Liver (tissue), 9 donors: ENCODE measurements around the gene GRID1. TPM values are rescaled to one million over a fixed set of nuclear protein-coding genes. Genes with fewer than 3 reads are reported as not detected.

Experiments used
- DNase-seq: peaks from one replicate; pipeline ENCODE4 v3.0.0-alpha.2; 2017; ENCODE audit warnings: low spot score
- H3K27ac ChIP-seq, 2 donors: one replicate each; pipeline ENCODE4 v1.7.0; 2013; ENCODE audit warnings: inconsistent platforms in 2 of 2, low read length in 2 of 2, control low read depth in 1 of 2, low read depth in 1 of 2, mild to moderate bottlenecking in 1 of 2
- H3K27me3 ChIP-seq, 4 donors: one replicate each; pipeline versions ENCODE4 v1.6.1 to v1.7.0; 2013; ENCODE audit warnings: low read length in 3 of 4, inconsistent platforms in 1 of 4, mild to moderate bottlenecking in 1 of 4, moderate library complexity in 1 of 4; ENCODE audit not compliant: control insufficient read depth in 4 of 4, insufficient read depth in 4 of 4
- H3K36me3 ChIP-seq, 4 donors: one replicate each; pipeline versions ENCODE4 v1.6.1 to v1.7.0; 2013; ENCODE audit warnings: low read length in 3 of 4, mild to moderate bottlenecking in 3 of 4, low read depth in 1 of 4, moderate library complexity in 1 of 4; ENCODE audit not compliant: control insufficient read depth in 4 of 4, insufficient read depth in 3 of 4
- H3K4me1 ChIP-seq, 4 donors: one replicate each; pipeline versions ENCODE4 v1.6.1 to v1.7.0; 2013; ENCODE audit warnings: low read length in 3 of 4, mild to moderate bottlenecking in 3 of 4, moderate library complexity in 1 of 4; ENCODE audit not compliant: control insufficient read depth in 4 of 4, insufficient read depth in 4 of 4
- H3K4me3 ChIP-seq, 3 donors: one replicate each; pipeline versions ENCODE4 v1.6.1 to v1.7.0; 2013; ENCODE audit warnings: low read length in 3 of 3, control low read depth in 1 of 3, low read depth in 1 of 3, mild to moderate bottlenecking in 1 of 3
- H3K9ac ChIP-seq, 2 donors: one replicate each; pipeline ENCODE4 v1.7.0; 2013; ENCODE audit warnings: low read length in 2 of 2, mild to moderate bottlenecking in 2 of 2, moderate library complexity in 2 of 2, control low read depth in 1 of 2, low read depth in 1 of 2
- H3K9me3 ChIP-seq, 4 donors: one replicate each; pipeline versions ENCODE4 v1.6.1 to v1.7.0; 2013; ENCODE audit warnings: low read length in 3 of 4; ENCODE audit not compliant: control insufficient read depth in 4 of 4
- EGR1 ChIP-seq, 2 donors: IDR thresholded peaks; 2 replicates each; pipeline ENCODE4 v1.6.1; 2016 to 2018; ENCODE audit warnings: antibody characterized with exemption in 2 of 2, low read depth in 2 of 2
- FOXA1 ChIP-seq: IDR thresholded peaks from 2 replicates; pipeline ENCODE4 v1.6.1; 2016; ENCODE audit warnings: antibody characterized with exemption
- FOXA2 ChIP-seq: IDR thresholded peaks from 2 replicates; pipeline ENCODE4 v1.6.1; 2016; ENCODE audit warnings: antibody characterized with exemption
- GABPA ChIP-seq, 2 donors: IDR thresholded peaks in 1 of 2; conservative IDR thresholded peaks in 1 of 2; 2 replicates each; pipeline ENCODE4 v1.6.1; 2016; ENCODE audit warnings: antibody characterized with exemption in 2 of 2, mild to moderate bottlenecking in 1 of 2, moderate library complexity in 1 of 2
- HNF4A ChIP-seq, 2 donors: conservative IDR thresholded peaks; 2 replicates each; pipeline ENCODE4 v1.6.1; 2016; ENCODE audit warnings: antibody characterized with exemption in 2 of 2, mild to moderate bottlenecking in 2 of 2
- HNF4G ChIP-seq: IDR thresholded peaks from 2 replicates; pipeline ENCODE4 v1.6.1; 2016; ENCODE audit warnings: antibody characterized with exemption
- JUND ChIP-seq, 2 donors: IDR thresholded peaks; 2 replicates each; pipeline ENCODE4 v1.6.1; 2016; ENCODE audit warnings: antibody characterized with exemption in 2 of 2
- NR2F2 ChIP-seq: IDR thresholded peaks from 2 replicates; pipeline ENCODE4 v1.6.1; 2016; ENCODE audit warnings: antibody characterized with exemption
- RAD21 ChIP-seq, 2 donors: IDR thresholded peaks; 2 replicates each; pipeline ENCODE4 v1.6.1; 2016; ENCODE audit warnings: antibody characterized with exemption in 2 of 2, mild to moderate bottlenecking in 2 of 2
- RXRA ChIP-seq, 2 donors: IDR thresholded peaks; 2 replicates each; pipeline ENCODE4 v1.6.1; 2017 to 2018; ENCODE audit warnings: antibody characterized with exemption in 2 of 2, mild to moderate bottlenecking in 1 of 2
- SP1 ChIP-seq: IDR thresholded peaks from 2 replicates; pipeline ENCODE4 v1.6.1; 2018; ENCODE audit warnings: antibody characterized with exemption, mild to moderate bottlenecking
- TAF1 ChIP-seq: conservative IDR thresholded peaks from 2 replicates; pipeline ENCODE4 v1.6.1; 2016; ENCODE audit warnings: antibody characterized with exemption, mild to moderate bottlenecking
- YY1 ChIP-seq: IDR thresholded peaks from 2 replicates; pipeline ENCODE4 v1.6.1; 2016; ENCODE audit warnings: antibody characterized with exemption, mild to moderate bottlenecking
- WGBS: extraction: QIAGEN DNeasy Blood & Tissue Kit; methylation state at CpG from one replicate; pipeline ENCODE4 v1.1.7; 2013; 5-methylcytosine and 5-hydroxymethylcytosine counted together
- polyA plus RNA-seq, 2 donors: library from polyadenylated mRNA; stranded (reverse) in 1 of 2; unstranded in 1 of 2; fragments of 200-250 nt in 1 of 2; fragments of >200 nt in 1 of 2; fragmentation: Nextera tagmentation in 1 of 2; extraction: Ambion mirVana in 1 of 2; gene quantifications; one replicate each; pipeline versions ENCODE4 v1.2.1 to v1.2.3, GENCODE V29; 2013 to 2015
- total RNA-seq, 2 donors: library from RNA; depleted of rRNA; stranded (reverse); fragments of >200 nt; gene quantifications; one replicate each; pipeline ENCODE4 v1.2.3, GENCODE V29; 2014
- TF ChIP-seq, protein P1 (sequence below): fragments of 150-350 bp; IDR thresholded peaks from 2 replicates; pipeline ENCODE4 v1.5.1; 2017; ENCODE audit warnings: improper control_type of control experiment, low read depth, low read length; ENCODE audit not compliant: missing input control
- TF ChIP-seq, protein P2 (sequence below): IDR thresholded peaks from 2 replicates; pipeline ENCODE4 v1.6.1; 2016; ENCODE audit warnings: antibody characterized with exemption, mild to moderate bottlenecking
- TF ChIP-seq, protein P3 (sequence below): IDR thresholded peaks from 2 replicates; pipeline ENCODE4 v1.6.1; 2016; ENCODE audit warnings: antibody characterized with exemption
- TF ChIP-seq, protein P4 (sequence below): IDR thresholded peaks from 2 replicates; pipeline ENCODE4 v1.6.1; 2016; ENCODE audit warnings: antibody characterized with exemption
- TF ChIP-seq, protein P5 (sequence below): IDR thresholded peaks from 2 replicates; pipeline ENCODE4 v1.6.1; 2016; ENCODE audit warnings: antibody characterized with exemption
- donor health status: healthy.
- donor health status: healthy.
- donor health status: healthy.
- donor health status: healthy.
- donor health status: healthy.

GRID1 gene
- total and polyA plus RNA-seq, 4 donors: 0.09 to 0.17 (median 0.14) TPM; not detected in 1

DNA sequence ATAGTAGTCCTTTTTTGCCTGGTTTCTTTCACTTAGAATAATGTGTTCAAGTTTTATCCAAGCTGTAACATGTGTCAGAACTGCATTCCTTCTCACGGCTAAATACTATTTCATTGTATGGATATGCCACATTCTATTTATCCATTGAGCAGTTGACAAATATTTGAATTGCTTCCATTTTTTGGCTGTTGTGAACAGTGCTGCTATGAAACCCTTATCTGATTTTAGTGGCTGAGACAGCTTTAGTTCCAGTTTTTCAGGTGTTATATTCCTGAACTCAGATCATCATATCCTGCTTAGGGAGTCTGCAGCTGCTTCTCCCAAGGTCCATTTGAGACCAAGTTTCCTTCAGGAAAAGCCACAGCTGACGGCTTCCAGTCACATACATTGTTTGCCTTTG is 339.2 kb downstream of the GRID1 start (continued):
- TF ChIP-seq, protein P1, sequence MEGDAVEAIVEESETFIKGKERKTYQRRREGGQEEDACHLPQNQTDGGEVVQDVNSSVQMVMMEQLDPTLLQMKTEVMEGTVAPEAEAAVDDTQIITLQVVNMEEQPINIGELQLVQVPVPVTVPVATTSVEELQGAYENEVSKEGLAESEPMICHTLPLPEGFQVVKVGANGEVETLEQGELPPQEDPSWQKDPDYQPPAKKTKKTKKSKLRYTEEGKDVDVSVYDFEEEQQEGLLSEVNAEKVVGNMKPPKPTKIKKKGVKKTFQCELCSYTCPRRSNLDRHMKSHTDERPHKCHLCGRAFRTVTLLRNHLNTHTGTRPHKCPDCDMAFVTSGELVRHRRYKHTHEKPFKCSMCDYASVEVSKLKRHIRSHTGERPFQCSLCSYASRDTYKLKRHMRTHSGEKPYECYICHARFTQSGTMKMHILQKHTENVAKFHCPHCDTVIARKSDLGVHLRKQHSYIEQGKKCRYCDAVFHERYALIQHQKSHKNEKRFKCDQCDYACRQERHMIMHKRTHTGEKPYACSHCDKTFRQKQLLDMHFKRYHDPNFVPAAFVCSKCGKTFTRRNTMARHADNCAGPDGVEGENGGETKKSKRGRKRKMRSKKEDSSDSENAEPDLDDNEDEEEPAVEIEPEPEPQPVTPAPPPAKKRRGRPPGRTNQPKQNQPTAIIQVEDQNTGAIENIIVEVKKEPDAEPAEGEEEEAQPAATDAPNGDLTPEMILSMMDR: no peak

DNA sequence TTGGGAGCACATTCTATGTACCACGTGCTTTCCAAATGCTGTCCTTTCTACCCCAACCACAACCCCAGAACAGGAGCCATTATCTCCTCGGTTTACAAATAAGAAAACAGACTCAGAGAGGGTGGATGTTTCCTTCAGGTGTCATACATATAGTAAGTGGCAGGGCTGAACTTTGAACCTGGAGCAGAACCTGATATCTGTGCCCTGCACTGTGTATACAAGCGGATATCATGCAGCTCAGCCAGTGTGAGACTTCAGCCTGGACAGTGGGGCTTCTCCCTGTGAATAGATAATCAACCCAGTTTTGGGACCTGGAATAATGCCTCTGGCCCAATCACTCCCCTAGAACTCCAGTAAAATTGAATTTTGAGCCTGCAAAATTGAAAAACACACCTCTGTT is 341.1 kb downstream of the GRID1 start:
- Histone ChIP-seq H3K27me3 (no peaks in the 10 kb centered on the region), H3K9ac (no peak overlapping the region), H3K36me3 (no peaks in the 10 kb centered on the region), H3K9me3 (no peaks in the 10 kb centered on the region), H3K4me1 (peaks cover 0 to 3% (median 0%) of the 10 kb centered on the region in 4 donors), H3K27ac (no peak overlapping the region), H3K4me3 (no peak overlapping the region)
- peak in 1 of 2 donors; percentile 22 for TF ChIP-seq HNF4A (conservative IDR thresholded peaks at IDR 0.05)
- no peak for TF ChIP-seq GABPA (IDR thresholded peaks at IDR 0.05 in 1 of 2, conservative IDR thresholded peaks at IDR 0.05 in 1 of 2)
- WGBS: 78% methylated on average over 3 of the region's 3 CpGs
- no peak for DNase-seq

DNA sequence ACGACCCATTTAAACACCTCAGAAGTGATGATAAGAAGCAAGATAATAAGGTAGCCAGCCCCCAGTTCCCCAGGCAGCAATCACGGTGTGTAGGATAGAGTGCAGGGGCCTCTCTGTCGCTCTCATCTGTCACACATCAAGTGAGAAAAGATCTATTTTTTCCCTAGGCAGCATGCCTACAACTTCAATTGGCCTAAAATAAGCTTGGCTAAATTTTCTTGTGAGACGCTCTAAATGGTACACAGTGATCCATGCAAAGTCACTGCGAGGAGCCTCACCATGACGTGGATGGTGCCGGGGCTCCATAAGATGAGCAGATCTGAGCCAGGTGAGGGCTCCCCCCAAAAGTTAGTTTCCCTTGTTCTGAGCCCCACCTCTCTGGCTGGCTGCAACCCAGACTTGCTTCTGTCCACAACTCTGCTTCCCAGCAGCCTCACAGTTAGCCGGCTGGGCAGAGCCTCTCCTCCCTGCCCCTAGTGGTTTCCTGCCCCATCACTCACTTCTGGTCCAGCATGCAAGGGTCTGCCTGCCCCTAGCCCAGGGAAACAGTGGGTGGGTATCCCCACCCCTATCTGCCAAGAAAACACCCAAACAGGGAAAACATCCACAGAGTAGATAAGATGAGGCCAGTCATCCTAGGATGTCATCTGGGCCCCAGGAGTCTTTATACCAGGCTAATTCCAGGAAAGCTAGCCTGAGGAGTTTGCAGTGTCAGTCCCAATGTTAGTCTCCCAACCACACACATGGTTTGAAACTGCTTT is 342.1 kb downstream of the GRID1 start:
- no peaks in the 10 kb centered on the region for H3K27me3 ChIP-seq
- H3K4me1 ChIP-seq: peaks cover 0 to 3% (median 0%) of the 10 kb centered on the region in 4 donors
- 80% methylated on average over 8 of the region's 8 CpGs for WGBS
- H3K9me3 ChIP-seq: no peaks in the 10 kb centered on the region
- TF ChIP-seq, protein P2, sequence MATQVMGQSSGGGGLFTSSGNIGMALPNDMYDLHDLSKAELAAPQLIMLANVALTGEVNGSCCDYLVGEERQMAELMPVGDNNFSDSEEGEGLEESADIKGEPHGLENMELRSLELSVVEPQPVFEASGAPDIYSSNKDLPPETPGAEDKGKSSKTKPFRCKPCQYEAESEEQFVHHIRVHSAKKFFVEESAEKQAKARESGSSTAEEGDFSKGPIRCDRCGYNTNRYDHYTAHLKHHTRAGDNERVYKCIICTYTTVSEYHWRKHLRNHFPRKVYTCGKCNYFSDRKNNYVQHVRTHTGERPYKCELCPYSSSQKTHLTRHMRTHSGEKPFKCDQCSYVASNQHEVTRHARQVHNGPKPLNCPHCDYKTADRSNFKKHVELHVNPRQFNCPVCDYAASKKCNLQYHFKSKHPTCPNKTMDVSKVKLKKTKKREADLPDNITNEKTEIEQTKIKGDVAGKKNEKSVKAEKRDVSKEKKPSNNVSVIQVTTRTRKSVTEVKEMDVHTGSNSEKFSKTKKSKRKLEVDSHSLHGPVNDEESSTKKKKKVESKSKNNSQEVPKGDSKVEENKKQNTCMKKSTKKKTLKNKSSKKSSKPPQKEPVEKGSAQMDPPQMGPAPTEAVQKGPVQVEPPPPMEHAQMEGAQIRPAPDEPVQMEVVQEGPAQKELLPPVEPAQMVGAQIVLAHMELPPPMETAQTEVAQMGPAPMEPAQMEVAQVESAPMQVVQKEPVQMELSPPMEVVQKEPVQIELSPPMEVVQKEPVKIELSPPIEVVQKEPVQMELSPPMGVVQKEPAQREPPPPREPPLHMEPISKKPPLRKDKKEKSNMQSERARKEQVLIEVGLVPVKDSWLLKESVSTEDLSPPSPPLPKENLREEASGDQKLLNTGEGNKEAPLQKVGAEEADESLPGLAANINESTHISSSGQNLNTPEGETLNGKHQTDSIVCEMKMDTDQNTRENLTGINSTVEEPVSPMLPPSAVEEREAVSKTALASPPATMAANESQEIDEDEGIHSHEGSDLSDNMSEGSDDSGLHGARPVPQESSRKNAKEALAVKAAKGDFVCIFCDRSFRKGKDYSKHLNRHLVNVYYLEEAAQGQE: no peak
- no peak for TF ChIP-seq FOXA2
- TF ChIP-seq, protein P3, sequence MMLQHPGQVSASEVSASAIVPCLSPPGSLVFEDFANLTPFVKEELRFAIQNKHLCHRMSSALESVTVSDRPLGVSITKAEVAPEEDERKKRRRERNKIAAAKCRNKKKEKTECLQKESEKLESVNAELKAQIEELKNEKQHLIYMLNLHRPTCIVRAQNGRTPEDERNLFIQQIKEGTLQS: no peak
- TF ChIP-seq, protein P1: no peak
- no peak for TF ChIP-seq TAF1
- no peak for TF ChIP-seq HNF4A (conservative IDR thresholded peaks at IDR 0.05)
- TF ChIP-seq, protein P4, sequence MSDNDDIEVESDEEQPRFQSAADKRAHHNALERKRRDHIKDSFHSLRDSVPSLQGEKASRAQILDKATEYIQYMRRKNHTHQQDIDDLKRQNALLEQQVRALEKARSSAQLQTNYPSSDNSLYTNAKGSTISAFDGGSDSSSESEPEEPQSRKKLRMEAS: no peak
- TF ChIP-seq JUND (IDR thresholded peaks at IDR 0.05): no peak
- no peak for TF ChIP-seq NR2F2
- TF ChIP-seq, protein P5, sequence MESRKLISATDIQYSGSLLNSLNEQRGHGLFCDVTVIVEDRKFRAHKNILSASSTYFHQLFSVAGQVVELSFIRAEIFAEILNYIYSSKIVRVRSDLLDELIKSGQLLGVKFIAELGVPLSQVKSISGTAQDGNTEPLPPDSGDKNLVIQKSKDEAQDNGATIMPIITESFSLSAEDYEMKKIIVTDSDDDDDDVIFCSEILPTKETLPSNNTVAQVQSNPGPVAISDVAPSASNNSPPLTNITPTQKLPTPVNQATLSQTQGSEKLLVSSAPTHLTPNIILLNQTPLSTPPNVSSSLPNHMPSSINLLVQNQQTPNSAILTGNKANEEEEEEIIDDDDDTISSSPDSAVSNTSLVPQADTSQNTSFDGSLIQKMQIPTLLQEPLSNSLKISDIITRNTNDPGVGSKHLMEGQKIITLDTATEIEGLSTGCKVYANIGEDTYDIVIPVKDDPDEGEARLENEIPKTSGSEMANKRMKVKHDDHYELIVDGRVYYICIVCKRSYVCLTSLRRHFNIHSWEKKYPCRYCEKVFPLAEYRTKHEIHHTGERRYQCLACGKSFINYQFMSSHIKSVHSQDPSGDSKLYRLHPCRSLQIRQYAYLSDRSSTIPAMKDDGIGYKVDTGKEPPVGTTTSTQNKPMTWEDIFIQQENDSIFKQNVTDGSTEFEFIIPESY: no peak
- TF ChIP-seq RAD21 (IDR thresholded peaks at IDR 0.05): no peak
- no peak for TF ChIP-seq FOXA1
- TF ChIP-seq EGR1 (IDR thresholded peaks at IDR 0.05; ENCODE audit: low read depth in 2 of 2): no peak
- TF ChIP-seq YY1: no peak
- no peak for TF ChIP-seq HNF4G
- TF ChIP-seq SP1: no peak
- no peak for TF ChIP-seq RXRA (IDR thresholded peaks at IDR 0.05)
- TF ChIP-seq GABPA (IDR thresholded peaks at IDR 0.05 in 1 of 2, conservative IDR thresholded peaks at IDR 0.05 in 1 of 2): no peak
- no peak for DNase-seq
- no peaks in the 10 kb centered on the region for H3K36me3 ChIP-seq
- H3K27ac ChIP-seq: no peak overlapping the region
- no peak overlapping the region for H3K9ac ChIP-seq
- no peak overlapping the region for H3K4me3 ChIP-seq
